GM03348 (cell line): ENCODE data around the gene ACBD4.
A peak's percentile ranks its signal among the peaks of the same experiment; 100 is the strongest.
"Not testable (repeated sequence)": the region's sequence is repeated elsewhere in the genome, so short reads cannot be mapped to it uniquely, and the experiment has no call there.

Experiments used
- DNase-seq: peaks from one replicate; pipeline ENCODE4 v3.0.0; 2012; ENCODE audit warnings: low spot score

The ACBD4 gene

GRCh38 chr17:45119964-45120363 is 15.5 kb upstream of the ACBD4 start:
- DNase-seq, result no peak

- DNase-seq, result no peak
These were observed 14.9 kb upstream of the ACBD4 start for GRCh38 chr17:45120558-45120957.

- no peak for DNase-seq
These were observed 14.4 kb upstream of the ACBD4 start for GRCh38 chr17:45121055-45121454.

- no peak for DNase-seq
These were observed 12.3 kb upstream of the ACBD4 start for GRCh38 chr17:45123076-45123770.

GRCh38 chr17:45123930-45124796 is 11.3 kb upstream of the ACBD4 start:
- DNase-seq, result peak; percentile 94

- not testable (repeated sequence) for DNase-seq
These were observed 10.7 kb upstream of the ACBD4 start for GRCh38 chr17:45124797-45125122.

GRCh38 chr17:45125509-45125908 is 10.0 kb upstream of the ACBD4 start:
- DNase-seq, result no peak

GRCh38 chr17:45127207-45127547 is 8.3 kb upstream of the ACBD4 start:
- no peak for DNase-seq

- peak; percentile 77 for DNase-seq
These were observed 7.8 kb upstream of the ACBD4 start for GRCh38 chr17:45127548-45128300.

GRCh38 chr17:45128331-45128730 is 7.2 kb upstream of the ACBD4 start:
- no peak for DNase-seq

- no peak for DNase-seq
These were observed 6.5 kb upstream of the ACBD4 start for GRCh38 chr17:45128989-45129388.

GRCh38 chr17:45129426-45129939 is 6.0 kb upstream of the ACBD4 start:
- no peak for DNase-seq

- DNase-seq, result no peak
These were observed 5.4 kb upstream of the ACBD4 start for GRCh38 chr17:45129940-45130680.

- DNase-seq, result no peak
These were observed 4.5 kb upstream of the ACBD4 start for GRCh38 chr17:45130681-45131615.

GRCh38 chr17:45131616-45132319 is 3.7 kb upstream of the ACBD4 start:
- DNase-seq, result peak; percentile 61

- no peak for DNase-seq
These were observed 3.2 kb upstream of the ACBD4 start, which contains the start of gene PLCD3 for GRCh38 chr17:45132320-45132571. TSS of gene PLCD3 (minus strand) at chr17:45132515. CDS start at chr17:45132410, 105 bp downstream.

- peak; percentile 94 for DNase-seq
These were observed 2.7 kb upstream of the ACBD4 start for GRCh38 chr17:45132572-45133463.

GRCh38 chr17:45135978-45136791 is 698 bp downstream of the ACBD4 start:
- DNase-seq, result no peak
